ENCODE results near the gene NDUFB3. TPM values are rescaled to one million over a fixed set of nuclear protein-coding genes. Genes with fewer than 3 reads are reported as not detected.
"Not testable (repeated sequence)": the region's sequence is repeated elsewhere in the genome, so short reads cannot be mapped to it uniquely, and the experiment has no call there.

NDUFB3 gene
- total and polyA plus RNA-seq, 5 donors from 2014 or later: 26.2 to 370 (median 294) TPM

DNA sequence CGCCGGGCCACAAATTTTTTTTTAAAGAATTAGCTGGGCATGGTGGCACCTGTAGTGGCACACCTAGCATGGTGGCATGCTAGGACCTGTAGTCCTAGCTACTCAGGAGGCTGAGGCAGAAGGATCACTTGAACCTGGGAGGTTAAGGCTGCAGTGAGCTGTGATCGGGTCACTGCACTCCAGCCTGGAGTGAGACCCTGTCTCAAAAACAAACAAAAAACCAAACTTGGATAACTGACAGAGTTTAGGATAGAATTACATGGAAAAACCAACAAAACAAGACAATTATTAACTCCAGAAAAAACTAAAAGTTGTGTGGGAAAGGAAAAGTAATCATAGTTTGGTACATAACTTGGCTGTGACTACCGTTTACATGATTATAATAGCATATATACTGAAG lies 42.5 kb downstream of the NDUFB3 start:
- H3K27ac ChIP-seq (ENCODE audit: insufficient read depth, low read length, poor library complexity, severe bottlenecking): no peak overlapping the region
- peak overlapping the region; percentile 90 to 98 (median 92) for H3K27ac Mint-ChIP-seq
- H3K4me3 Mint-ChIP-seq: peak overlapping the region; percentile 93 to 96 (median 94)
- H3K9me3 ChIP-seq (ENCODE audit: control insufficient read depth in 2 of 2, low read length in 2 of 2): no peaks in the 10 kb centered on the region
- DNase-seq (no peak), ATAC-seq (ENCODE audit: low read depth in 2 of 2) (no peak)
- no peaks in the 10 kb centered on the region for H3K27me3 ChIP-seq (ENCODE audit: control insufficient read depth, insufficient read depth, low read length)
- H3K27me3 Mint-ChIP-seq: peaks cover 2% of the 10 kb centered on the region
- peak overlapping the region; percentile 42 for H3K4me3 ChIP-seq (ENCODE audit: low read depth, low read length)
- H3K9me3 Mint-ChIP-seq: no peaks in the 10 kb centered on the region
- no peaks in the 10 kb centered on the region for H3K36me3 ChIP-seq (ENCODE audit: control insufficient read depth, insufficient read depth, low read length)
- peaks cover 39% of the 10 kb centered on the region for H3K4me1 ChIP-seq (ENCODE audit: control insufficient read depth, insufficient read depth, low read length, poor library complexity, severe bottlenecking)
- peaks cover 0 to 29% (median 14%) of the 10 kb centered on the region in 4 donors for H3K4me1 Mint-ChIP-seq
- H3K36me3 Mint-ChIP-seq: peaks cover 6% of the 10 kb centered on the region

GRCh38 chr2:201114846-201115245 lies 43.0 kb downstream of the NDUFB3 start:
- H3K9me3 Mint-ChIP-seq: no peaks in the 10 kb centered on the region
- H3K4me3 ChIP-seq (ENCODE audit: low read depth, low read length): peak overlapping the region; percentile 42
- peak overlapping the region; percentile 93 to 96 (median 94) for H3K4me3 Mint-ChIP-seq
- DNase-seq (no peak), ATAC-seq (ENCODE audit: low read depth in 2 of 2) (no peak)
- peak overlapping the region; percentile 90 to 99 (median 98) for H3K27ac Mint-ChIP-seq
- no peaks in the 10 kb centered on the region for H3K9me3 ChIP-seq (ENCODE audit: control insufficient read depth in 2 of 2, low read length in 2 of 2)
- H3K27me3 Mint-ChIP-seq: peaks cover 5% of the 10 kb centered on the region
- H3K4me1 ChIP-seq (ENCODE audit: control insufficient read depth, insufficient read depth, low read length, poor library complexity, severe bottlenecking): peaks cover 43% of the 10 kb centered on the region
- peaks cover 0 to 31% (median 16%) of the 10 kb centered on the region in 4 donors for H3K4me1 Mint-ChIP-seq
- H3K36me3 ChIP-seq (ENCODE audit: control insufficient read depth, insufficient read depth, low read length): no peaks in the 10 kb centered on the region
- no peaks in the 10 kb centered on the region for H3K27me3 ChIP-seq (ENCODE audit: control insufficient read depth, insufficient read depth, low read length)
- H3K36me3 Mint-ChIP-seq: peaks cover 8% of the 10 kb centered on the region
- H3K27ac ChIP-seq (ENCODE audit: insufficient read depth, low read length, poor library complexity, severe bottlenecking): no peak overlapping the region

- H3K36me3 ChIP-seq (ENCODE audit: control insufficient read depth, insufficient read depth, low read length): no peaks in the 10 kb centered on the region
- H3K27me3 Mint-ChIP-seq: peaks cover 5% of the 10 kb centered on the region
- ATAC-seq (ENCODE audit: low read depth in 2 of 2) (peak; percentile 45 to 52), DNase-seq (peak; percentile 75 to 91 (median 77))
- H3K9me3 Mint-ChIP-seq: no peaks in the 10 kb centered on the region
- peak within 1 kb of the TSS; percentile 100 for H3K4me3 ChIP-seq (ENCODE audit: low read depth, low read length)
- peaks cover 0 to 41% (median 19%) of the 10 kb centered on the region in 4 donors for H3K4me1 Mint-ChIP-seq
- H3K27ac ChIP-seq (ENCODE audit: insufficient read depth, low read length, poor library complexity, severe bottlenecking): peak within 1 kb of the TSS; percentile 93
- peak within 1 kb of the TSS; percentile 90 to 100 (median 99) for H3K27ac Mint-ChIP-seq
- H3K36me3 Mint-ChIP-seq: peaks cover 12% of the 10 kb centered on the region
- no peaks in the 10 kb centered on the region for H3K27me3 ChIP-seq (ENCODE audit: control insufficient read depth, insufficient read depth, low read length)
- no peaks in the 10 kb centered on the region for H3K9me3 ChIP-seq (ENCODE audit: control insufficient read depth in 2 of 2, low read length in 2 of 2)
- peaks cover 58% of the 10 kb centered on the region for H3K4me1 ChIP-seq (ENCODE audit: control insufficient read depth, insufficient read depth, low read length, poor library complexity, severe bottlenecking)
- H3K4me3 Mint-ChIP-seq: peak within 1 kb of the TSS; percentile 93 to 96 (median 94)
Observed at GRCh38 chr2:201116115-201116958, 44.5 kb downstream of the NDUFB3 start, which contains the start of gene CFLAR. TSS of gene CFLAR (plus strand) at chr2:201116164. CDS start at chr2:201129866, 13,702 bp downstream.

DNA sequence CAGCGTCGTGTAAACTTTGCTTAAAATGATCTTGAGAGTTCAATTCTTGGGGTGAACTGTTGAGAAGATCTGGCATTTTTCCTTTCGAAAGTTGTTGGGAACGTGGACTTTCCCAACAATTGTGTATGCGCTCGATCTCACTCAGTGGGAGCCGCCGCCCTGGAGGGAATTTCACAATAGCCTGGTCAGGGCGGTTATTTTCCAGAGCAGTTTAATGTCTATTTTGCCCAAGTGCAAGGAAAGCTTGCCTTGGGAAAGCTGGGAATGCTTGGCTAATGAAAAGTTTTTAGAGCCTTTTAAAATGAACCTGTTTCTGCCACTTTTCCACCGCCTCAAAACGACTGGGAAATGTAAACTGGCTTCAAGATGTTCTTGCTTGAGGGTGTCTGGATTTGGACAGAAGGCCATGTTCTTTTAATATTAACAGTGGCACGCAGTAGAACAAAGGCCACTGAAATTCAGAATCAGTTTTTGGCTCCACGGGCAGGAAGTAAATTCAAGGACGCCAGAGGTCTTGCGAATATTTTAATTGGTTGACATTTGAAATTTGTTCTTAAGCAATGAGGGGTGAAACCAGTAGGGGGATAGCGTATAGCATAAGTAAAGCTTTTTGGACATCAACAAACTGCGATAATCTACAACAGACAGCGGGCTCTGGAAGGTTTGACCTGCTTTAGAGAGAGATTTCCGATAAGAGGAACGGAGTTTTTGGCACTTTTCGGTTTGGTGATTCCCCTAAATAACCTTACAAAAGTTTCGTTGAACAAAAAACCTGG lies 45.3 kb downstream of the NDUFB3 start:
- H3K4me3 ChIP-seq (ENCODE audit: low read depth, low read length): peak overlapping the region; percentile 100
- H3K36me3 ChIP-seq (ENCODE audit: control insufficient read depth, insufficient read depth, low read length): no peaks in the 10 kb centered on the region
- ATAC-seq (ENCODE audit: low read depth in 2 of 2) (peak; percentile 27 to 29), DNase-seq (peak; percentile 26 to 91 (median 73))
- Mint-ChIP-seq H3K4me1 (peaks cover 0 to 47% (median 23%) of the 10 kb centered on the region in 4 donors), H3K36me3 (peaks cover 12% of the 10 kb centered on the region), H3K27ac (peak overlapping the region; percentile 90 to 100 (median 99)), H3K4me3 (peak overlapping the region; percentile 93 to 96 (median 94)), H3K27me3 (peaks cover 5% of the 10 kb centered on the region), H3K9me3 (no peaks in the 10 kb centered on the region)
- H3K27me3 ChIP-seq (ENCODE audit: control insufficient read depth, insufficient read depth, low read length): no peaks in the 10 kb centered on the region
- H3K27ac ChIP-seq (ENCODE audit: insufficient read depth, low read length, poor library complexity, severe bottlenecking): peak overlapping the region; percentile 93
- H3K4me1 ChIP-seq (ENCODE audit: control insufficient read depth, insufficient read depth, low read length, poor library complexity, severe bottlenecking): peaks cover 66% of the 10 kb centered on the region
- H3K9me3 ChIP-seq (ENCODE audit: control insufficient read depth in 2 of 2, low read length in 2 of 2): no peaks in the 10 kb centered on the region

GRCh38 chr2:201117735-201118094 lies 45.9 kb downstream of the NDUFB3 start:
- not testable (repeated sequence) for H3K27me3 ChIP-seq (ENCODE audit: control insufficient read depth, insufficient read depth, low read length); H3K9me3 Mint-ChIP-seq; ATAC-seq (ENCODE audit: low read depth in 2 of 2); DNase-seq; H3K9me3 ChIP-seq (ENCODE audit: control insufficient read depth in 2 of 2, low read length in 2 of 2); H3K27me3 Mint-ChIP-seq; H3K36me3 ChIP-seq (ENCODE audit: control insufficient read depth, insufficient read depth, low read length)
- peaks cover 0 to 52% (median 28%) of the 10 kb centered on the region in 4 donors for H3K4me1 Mint-ChIP-seq
- peak overlapping the region; percentile 90 to 100 (median 99) for H3K27ac Mint-ChIP-seq
- H3K4me3 Mint-ChIP-seq: peak overlapping the region; percentile 93 to 96 (median 94)
- Histone ChIP-seq H3K4me3 (ENCODE audit: low read depth, low read length) (peak overlapping the region; percentile 100), H3K4me1 (ENCODE audit: control insufficient read depth, insufficient read depth, low read length, poor library complexity, severe bottlenecking) (peaks cover 71% of the 10 kb centered on the region), H3K27ac (ENCODE audit: insufficient read depth, low read length, poor library complexity, severe bottlenecking) (peak overlapping the region; percentile 93)
- peaks cover 16% of the 10 kb centered on the region for H3K36me3 Mint-ChIP-seq

DNA sequence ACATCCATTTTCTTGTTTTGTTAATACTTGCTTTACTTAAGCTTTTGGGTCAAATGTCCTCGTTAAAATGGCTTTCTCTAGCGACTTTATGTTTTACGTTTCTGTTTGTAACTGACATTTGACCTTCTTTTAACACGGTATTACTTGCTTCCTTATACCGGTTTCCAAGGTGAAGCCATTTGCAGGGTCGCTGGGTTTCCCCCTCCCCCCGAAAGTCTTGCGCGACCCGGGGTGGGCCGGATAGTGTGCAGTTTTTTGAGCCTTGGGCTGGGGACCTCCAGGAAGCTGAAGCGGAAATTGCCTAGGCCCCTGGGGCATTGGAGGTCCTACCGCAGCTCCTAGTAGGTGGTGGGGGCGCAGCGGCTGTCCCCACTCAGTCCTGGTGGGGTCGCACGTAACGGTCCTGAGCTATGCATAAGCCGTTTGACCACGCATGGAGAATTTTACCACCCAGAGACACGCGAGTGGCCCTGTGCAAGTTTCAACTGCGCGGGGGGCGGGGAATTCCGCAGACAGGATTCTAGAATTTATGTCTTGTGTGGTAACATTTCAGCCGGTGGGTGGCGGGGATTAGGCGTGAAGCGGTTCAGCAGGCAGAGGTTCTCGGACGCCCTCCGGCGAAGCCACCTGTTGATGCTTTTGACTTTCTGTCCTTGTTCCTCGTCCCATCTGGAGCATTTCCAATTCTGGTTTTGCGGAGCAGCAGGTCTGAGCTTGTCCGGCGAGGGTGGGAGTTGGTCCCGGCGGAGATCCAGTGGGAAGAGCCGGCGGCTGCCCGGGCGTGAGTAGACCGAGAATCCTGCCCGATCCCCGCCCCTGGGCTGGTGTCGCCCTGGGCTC lies 46.5 kb downstream of the NDUFB3 start:
- peaks cover 17% of the 10 kb centered on the region for H3K36me3 Mint-ChIP-seq
- Histone ChIP-seq H3K36me3 (ENCODE audit: control insufficient read depth, insufficient read depth, low read length) (no peaks in the 10 kb centered on the region), H3K9me3 (ENCODE audit: control insufficient read depth in 2 of 2, low read length in 2 of 2) (no peaks in the 10 kb centered on the region), H3K4me3 (ENCODE audit: low read depth, low read length) (peak overlapping the region; percentile 100), H3K27ac (ENCODE audit: insufficient read depth, low read length, poor library complexity, severe bottlenecking) (peak overlapping the region; percentile 93), H3K4me1 (ENCODE audit: control insufficient read depth, insufficient read depth, low read length, poor library complexity, severe bottlenecking) (peaks cover 78% of the 10 kb centered on the region), H3K27me3 (ENCODE audit: control insufficient read depth, insufficient read depth, low read length) (no peaks in the 10 kb centered on the region)
- peaks cover 5% of the 10 kb centered on the region for H3K27me3 Mint-ChIP-seq
- H3K9me3 Mint-ChIP-seq: no peaks in the 10 kb centered on the region
- H3K4me3 Mint-ChIP-seq: peak overlapping the region; percentile 93 to 96 (median 94)
- peak; percentile 74 to 92 (median 77) for DNase-seq
- peaks cover 0 to 57% (median 32%) of the 10 kb centered on the region in 4 donors for H3K4me1 Mint-ChIP-seq
- H3K27ac Mint-ChIP-seq: peak overlapping the region; percentile 90 to 100 (median 99)
- ATAC-seq (ENCODE audit: low read depth in 2 of 2): peak; percentile 45 to 56
